Fibroblast of villous mesenchyme (primary cell): ENCODE measurements around the gene ASB16. TPM values are rescaled to one million over a fixed set of nuclear protein-coding genes. Genes with fewer than 3 reads are reported as not detected.

ENCODE experiments used
- DNase-seq: peaks from one replicate; pipeline ENCODE4 v3.0.0-alpha.2; 2010; ENCODE audit warnings: low read depth
- H3K4me3 ChIP-seq: 2 replicates; pipeline ENCODE4 v1.5.1; 2011; ENCODE audit warnings: low read depth, mild to moderate bottlenecking, low read length
- CTCF ChIP-seq: IDR thresholded peaks from 2 replicates; pipeline ENCODE4 v1.5.1; 2012; ENCODE audit warnings: low read depth, mild to moderate bottlenecking, low read length; ENCODE audit not compliant: insufficient read depth
- total RNA-seq: library from RNA; depleted of rRNA; stranded (reverse); fragments of >200 nt; gene quantifications from 2 replicates; pipeline ENCODE4 v1.2.3, GENCODE V29; 2012

ASB16 gene
- total RNA-seq, 1 donor: not detected

GRCh38 chr17:44171931-44172455, 1.5 kb downstream of the ASB16 start:
- TF ChIP-seq CTCF: no peak
- no peak for DNase-seq
- H3K4me3 ChIP-seq: no peak overlapping the region

- TF ChIP-seq CTCF: no peak
- no peak for DNase-seq
- H3K4me3 ChIP-seq: no peak overlapping the region
These were observed 3.9 kb downstream of the ASB16 start for GRCh38 chr17:44174427-44174826.

GRCh38 chr17:44176257-44176656, 5.8 kb downstream of the ASB16 start:
- DNase-seq: no peak

DNA sequence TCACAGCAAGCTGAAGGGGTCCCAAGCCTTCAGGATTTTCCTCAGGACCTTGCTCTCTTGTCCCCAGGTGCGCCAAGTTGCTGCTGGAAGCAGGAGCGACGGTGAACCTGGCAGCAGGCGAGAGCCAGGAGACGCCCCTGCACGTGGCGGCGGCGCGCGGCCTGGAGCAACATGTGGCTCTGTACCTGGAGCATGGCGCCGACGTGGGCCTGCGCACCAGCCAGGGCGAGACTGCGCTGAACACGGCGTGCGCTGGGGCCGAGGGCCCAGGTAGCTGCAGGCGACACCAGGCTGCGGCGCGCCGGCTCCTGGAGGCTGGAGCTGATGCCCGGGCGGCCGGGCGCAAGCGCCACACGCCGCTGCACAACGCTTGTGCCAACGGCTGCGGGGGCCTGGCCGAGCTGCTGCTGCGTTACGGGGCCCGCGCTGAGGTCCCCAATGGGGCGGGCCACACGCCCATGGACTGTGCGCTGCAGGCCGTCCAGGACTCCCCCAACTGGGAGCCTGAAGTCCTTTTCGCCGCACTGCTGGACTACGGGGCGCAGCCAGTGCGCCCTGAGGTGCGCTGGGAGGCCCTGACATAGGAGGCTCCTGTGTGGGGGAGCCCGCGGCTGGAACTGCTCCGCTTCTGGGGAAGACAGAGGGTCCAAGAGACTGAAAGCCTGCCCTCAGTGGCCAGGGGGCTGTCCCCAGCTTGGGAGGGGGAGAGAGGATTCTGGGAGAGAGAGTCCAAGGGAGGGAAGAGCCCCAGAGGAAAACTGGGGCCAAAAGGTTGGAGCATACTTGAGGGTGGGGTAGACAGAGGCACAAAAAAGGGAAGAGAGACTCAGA, 6.4 kb downstream of the ASB16 start:
- no peak for DNase-seq
- no peak for TF ChIP-seq CTCF
- no peak overlapping the region for H3K4me3 ChIP-seq

More at GRCh38 chr17:44176257-44176656, 5.8 kb downstream of the ASB16 start:
- H3K4me3 ChIP-seq: no peak overlapping the region
- no peak for TF ChIP-seq CTCF

DNA sequence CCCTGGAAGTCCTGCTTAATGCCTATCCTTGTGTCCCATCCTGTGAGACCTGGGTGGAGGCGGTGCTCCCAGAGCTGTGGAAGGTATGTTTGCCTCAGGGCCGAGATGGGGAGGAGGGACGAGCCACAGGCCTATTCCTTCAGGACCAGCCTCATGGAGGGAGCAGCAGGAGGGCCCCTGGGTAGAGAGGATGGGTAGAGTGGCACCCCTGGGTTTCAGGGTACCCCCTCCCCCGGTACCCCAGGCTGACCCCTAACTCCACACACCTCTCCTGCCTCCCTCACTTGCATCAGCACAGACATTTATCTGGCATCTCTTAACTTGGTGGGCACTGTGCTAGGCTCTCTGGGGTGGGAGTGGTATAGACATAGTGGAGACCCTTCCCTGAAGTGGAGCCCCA, 7.1 kb downstream of the ASB16 start:
- DNase-seq: no peak
- no peak overlapping the region for H3K4me3 ChIP-seq
- TF ChIP-seq CTCF: no peak

GRCh38 chr17:44178133-44178532, 7.6 kb downstream of the ASB16 start:
- TF ChIP-seq CTCF: no peak
- no peak overlapping the region for H3K4me3 ChIP-seq
- DNase-seq: no peak

DNA sequence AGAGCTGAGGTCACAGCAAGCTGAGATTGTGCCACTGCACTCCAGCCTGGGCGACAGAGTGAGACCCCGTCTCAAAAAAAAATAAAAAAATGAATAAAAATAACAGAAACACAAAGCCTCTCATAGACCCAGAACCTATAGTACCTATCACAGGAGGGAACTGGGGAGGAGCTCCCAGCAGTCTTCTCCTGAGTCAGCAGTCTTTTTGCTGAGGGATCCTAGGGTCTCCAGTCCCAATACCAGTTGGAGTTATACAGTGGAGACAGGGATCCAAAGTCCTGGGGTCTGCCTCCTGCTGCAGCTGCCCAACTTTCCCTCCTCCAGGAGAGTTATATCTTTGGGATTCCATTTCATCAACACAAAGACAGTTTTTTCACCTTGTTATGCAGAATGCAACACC, 12.5 kb downstream of the ASB16 start:
- TF ChIP-seq CTCF: no peak
- DNase-seq: no peak
- no peak overlapping the region for H3K4me3 ChIP-seq
